Caco-2 (cell line): ENCODE results near the gene BABAM2. TPM values are rescaled to one million over a fixed set of nuclear protein-coding genes. Genes with fewer than 3 reads are reported as not detected.
A peak's percentile ranks its signal among the peaks of the same experiment; 100 is the strongest.

Source experiments
- BruUV-seq: library from RNA; stranded (reverse); fragments of 400-500 nt; replicated peaks from 2 replicates; lab custom pipeline; 2021; lab: Mats Ljungman, UMichigan
- CTCF ChIA-PET: fragments of 300-600 bp; sonication (Branson Sonifier 250); formaldehyde crosslinking; loops from one replicate; lab custom pipeline; 2022; ENCODE audit warnings: antibody characterized with exemption; lab: Charles Lee
- POLR2A ChIA-PET: fragments of 300-600 bp; sonication (Branson Sonifier 250); formaldehyde crosslinking; loops from one replicate; lab custom pipeline; 2022; ENCODE audit warnings: antibody characterized with exemption; lab: Charles Lee
- DNase-seq, 2 experiments: peaks; one replicate each; pipeline versions ENCODE4 v3.0.0 to v3.0.0-alpha.2; 2020 to 2022
- H3K27me3 ChIP-seq: replicated peaks from 2 replicates; pipeline ENCODE4 v1.6.0; 2011; ENCODE audit warnings: low read length; ENCODE audit not compliant: control insufficient read depth, insufficient read depth
- H3K36me3 ChIP-seq: 2 replicates; pipeline ENCODE4 v1.5.1; 2011; ENCODE audit warnings: low read length; ENCODE audit not compliant: control insufficient read depth, insufficient read depth
- H3K4me1 ChIP-seq: fragments of 250-450 bp; sonication (Bioruptor Pico); 2 replicates; pipeline ENCODE4 v1.5.1; 2020; ENCODE audit warnings: mild to moderate bottlenecking
- H3K4me3 ChIP-seq: 2 replicates; pipeline ENCODE4 v1.5.1; 2011; ENCODE audit warnings: low read depth, mild to moderate bottlenecking, control low read depth, low read length
- H3K9me3 ChIP-seq: fragments of 250-450 bp; sonication (Bioruptor Pico); 2 replicates; pipeline ENCODE4 v1.5.1; 2020; ENCODE audit warnings: mild to moderate bottlenecking, moderate library complexity
- H3K27ac Mint-ChIP-seq: one replicate; pipeline ENCODE4 v1.8.0; 2022; ENCODE audit warnings: mixed read lengths; ENCODE audit not compliant: unreplicated experiment
- H3K27me3 Mint-ChIP-seq: one replicate; pipeline ENCODE4 v1.8.0; 2022; ENCODE audit warnings: mixed read lengths; ENCODE audit not compliant: insufficient read depth, unreplicated experiment
- H3K36me3 Mint-ChIP-seq: one replicate; pipeline ENCODE4 v1.8.0; 2022; ENCODE audit warnings: mild to moderate bottlenecking, mixed read lengths; ENCODE audit not compliant: insufficient read depth, unreplicated experiment
- H3K4me1 Mint-ChIP-seq: one replicate; pipeline ENCODE4 v1.8.0; 2022; ENCODE audit warnings: low read depth, mixed read lengths; ENCODE audit not compliant: unreplicated experiment
- H3K4me3 Mint-ChIP-seq: one replicate; pipeline ENCODE4 v1.8.0; 2022; ENCODE audit warnings: mild to moderate bottlenecking, moderate library complexity, mixed read lengths; ENCODE audit not compliant: unreplicated experiment
- H3K9me3 Mint-ChIP-seq: one replicate; pipeline ENCODE4 v1.8.0; 2022; ENCODE audit warnings: mixed read lengths; ENCODE audit not compliant: unreplicated experiment
- CTCF ChIP-seq, 2 experiments: fragments of 200-600 bp in 1 of 2; IDR thresholded peaks; 1 replicate in 1 of 2; 2 replicates in 1 of 2; pipeline versions ENCODE4 v1.5.1 to v1.8.0; 2011 to 2022; ENCODE audit warnings: antibody characterized with exemption in 1 of 2, control low read depth in 1 of 2, inconsistent platforms in 1 of 2, low read depth in 1 of 2, low read length in 1 of 2, mild to moderate bottlenecking in 1 of 2, moderate library complexity in 1 of 2; ENCODE audit not compliant: insufficient read depth in 1 of 2, severe bottlenecking in 1 of 2, unreplicated experiment in 1 of 2
- intact Hi-C: fragments of 100-400 bp; cut with micrococcal nuclease; formaldehyde crosslinking; loops from one replicate; pipeline ENCODE4 v1.10.0; 2022; ENCODE audit not compliant: unreplicated experiment
- total RNA-seq: library from RNA; stranded (reverse); gene quantifications from 2 replicates; pipeline ENCODE4 v1.2.3, GENCODE V29; 2022

BABAM2 gene
- total RNA-seq, 1 experiment from 2014 or later: 57.3 TPM

GRCh38 chr2:28357055-28357454 lies 466.5 kb downstream of the BABAM2 start:
- TF ChIP-seq CTCF (IDR thresholded peaks at IDR 0.05; ENCODE audit: insufficient read depth in 1 of 2, low read depth in 1 of 2, low read length in 1 of 2, severe bottlenecking in 1 of 2, unreplicated experiment in 1 of 2): no peak
- intact Hi-C loops: no loop called here
- POLR2A ChIA-PET: no interaction called here
- Mint-ChIP-seq H3K27me3 (no peaks in the 10 kb centered on the region), H3K27ac (no peak overlapping the region), H3K4me3 (no peak overlapping the region), H3K9me3 (no peaks in the 10 kb centered on the region), H3K4me1 (peaks cover 7% of the 10 kb centered on the region), H3K36me3 (no peaks in the 10 kb centered on the region)
- no TSS peak for BruUV-seq
- Histone ChIP-seq H3K4me1 (peaks cover 10% of the 10 kb centered on the region; the same call in 1 of the 2 replicates), H3K9me3 (no peaks in the 10 kb centered on the region), H3K4me3 (no peak overlapping the region), H3K27me3 (no peaks in the 10 kb centered on the region), H3K36me3 (no peaks in the 10 kb centered on the region)
- no peak for DNase-seq
- CTCF ChIA-PET: interaction anchor here (0.6 to 1.3 kb wide), 2 partner anchors 25 to 67 kb away, joined by 4 to 8 read pairs; no protein-coding TSS in a partner anchor

- ChIA-PET POLR2A (no interaction called here), CTCF (no interaction called here)
- Mint-ChIP-seq H3K4me3 (no peak overlapping the region), H3K36me3 (no peaks in the 10 kb centered on the region), H3K27ac (no peak overlapping the region), H3K4me1 (peaks cover 7% of the 10 kb centered on the region), H3K9me3 (no peaks in the 10 kb centered on the region), H3K27me3 (no peaks in the 10 kb centered on the region)
- H3K27me3 ChIP-seq: no peaks in the 10 kb centered on the region
- no peak overlapping the region for H3K4me3 ChIP-seq
- no peak for DNase-seq
- peaks cover 10% of the 10 kb centered on the region; the same call in 1 of the 2 replicates for H3K4me1 ChIP-seq
- no peaks in the 10 kb centered on the region for H3K36me3 ChIP-seq
- intact Hi-C loops: no loop called here
- no TSS peak for BruUV-seq
- no peak for TF ChIP-seq CTCF (IDR thresholded peaks at IDR 0.05; ENCODE audit: insufficient read depth in 1 of 2, low read depth in 1 of 2, low read length in 1 of 2, severe bottlenecking in 1 of 2, unreplicated experiment in 1 of 2)
- no peaks in the 10 kb centered on the region for H3K9me3 ChIP-seq
Observed at GRCh38 chr2:28357948-28358667, 467.6 kb downstream of the BABAM2 start.

- POLR2A ChIA-PET: no interaction called here
Observed at GRCh38 chr2:28358668-28359201, 468.2 kb downstream of the BABAM2 start.

More at GRCh38 chr2:28358668-28359201, 468.2 kb downstream of the BABAM2 start:
- Mint-ChIP-seq H3K27me3 (no peaks in the 10 kb centered on the region), H3K4me1 (peaks cover 7% of the 10 kb centered on the region), H3K4me3 (no peak overlapping the region), H3K9me3 (no peaks in the 10 kb centered on the region), H3K27ac (peak overlapping the region; percentile 29), H3K36me3 (no peaks in the 10 kb centered on the region)
- H3K4me3 ChIP-seq: no peak overlapping the region
- BruUV-seq: no TSS peak
- no peak for TF ChIP-seq CTCF (IDR thresholded peaks at IDR 0.05; ENCODE audit: insufficient read depth in 1 of 2, low read depth in 1 of 2, low read length in 1 of 2, severe bottlenecking in 1 of 2, unreplicated experiment in 1 of 2)
- intact Hi-C loops: no loop called here
- H3K4me1 ChIP-seq: peaks cover 10% of the 10 kb centered on the region; the same call in 1 of the 2 replicates
- no peaks in the 10 kb centered on the region for H3K36me3 ChIP-seq
- CTCF ChIA-PET: no interaction called here
- DNase-seq: no peak
- no peaks in the 10 kb centered on the region for H3K9me3 ChIP-seq
- no peaks in the 10 kb centered on the region for H3K27me3 ChIP-seq
